ENCODE results near the gene NIM1K.

The NIM1K gene

DNA sequence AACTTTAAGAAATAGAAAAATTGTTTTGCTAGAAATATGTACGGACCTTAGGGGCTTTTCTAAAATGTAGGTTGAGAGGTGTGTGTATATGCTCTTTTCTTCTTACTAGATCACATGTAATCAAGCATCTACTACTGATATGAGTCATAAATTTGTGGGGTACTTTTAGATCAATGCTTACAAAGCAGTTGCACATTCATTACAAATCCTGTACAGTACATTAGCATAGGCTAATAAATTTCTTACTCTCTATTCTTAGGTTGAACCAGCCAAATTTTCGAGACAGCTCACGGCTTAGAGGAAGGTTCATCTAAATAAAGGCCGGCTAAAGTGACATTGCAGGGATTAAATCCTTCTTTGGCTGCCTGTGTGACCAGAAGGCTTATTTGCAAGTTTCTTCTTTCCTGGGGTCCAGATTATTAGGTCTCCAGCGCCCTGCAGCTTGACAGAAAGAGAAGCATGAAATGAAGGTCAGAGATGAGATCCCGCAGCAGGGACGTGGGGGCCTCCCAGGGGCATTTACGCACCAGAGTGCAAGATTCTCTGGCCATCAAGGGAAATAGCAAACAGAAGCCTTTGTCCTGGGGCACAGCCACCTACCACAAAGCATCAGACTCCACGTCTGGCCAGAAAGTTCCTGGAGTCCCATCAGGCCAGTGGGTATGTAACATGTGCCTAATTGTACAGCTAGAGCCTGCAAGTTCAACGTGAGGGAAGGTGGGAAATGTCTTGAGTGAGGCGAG, 53.0 kb downstream of the NIM1K start (continued):
- TF ChIP-seq, protein P1, sequence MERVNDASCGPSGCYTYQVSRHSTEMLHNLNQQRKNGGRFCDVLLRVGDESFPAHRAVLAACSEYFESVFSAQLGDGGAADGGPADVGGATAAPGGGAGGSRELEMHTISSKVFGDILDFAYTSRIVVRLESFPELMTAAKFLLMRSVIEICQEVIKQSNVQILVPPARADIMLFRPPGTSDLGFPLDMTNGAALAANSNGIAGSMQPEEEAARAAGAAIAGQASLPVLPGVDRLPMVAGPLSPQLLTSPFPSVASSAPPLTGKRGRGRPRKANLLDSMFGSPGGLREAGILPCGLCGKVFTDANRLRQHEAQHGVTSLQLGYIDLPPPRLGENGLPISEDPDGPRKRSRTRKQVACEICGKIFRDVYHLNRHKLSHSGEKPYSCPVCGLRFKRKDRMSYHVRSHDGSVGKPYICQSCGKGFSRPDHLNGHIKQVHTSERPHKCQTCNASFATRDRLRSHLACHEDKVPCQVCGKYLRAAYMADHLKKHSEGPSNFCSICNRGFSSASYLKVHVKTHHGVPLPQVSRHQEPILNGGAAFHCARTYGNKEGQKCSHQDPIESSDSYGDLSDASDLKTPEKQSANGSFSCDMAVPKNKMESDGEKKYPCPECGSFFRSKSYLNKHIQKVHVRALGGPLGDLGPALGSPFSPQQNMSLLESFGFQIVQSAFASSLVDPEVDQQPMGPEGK (tag by site-specific recombination; IDR thresholded peaks at IDR 0.05): no peak
- TF ChIP-seq, protein P2, sequence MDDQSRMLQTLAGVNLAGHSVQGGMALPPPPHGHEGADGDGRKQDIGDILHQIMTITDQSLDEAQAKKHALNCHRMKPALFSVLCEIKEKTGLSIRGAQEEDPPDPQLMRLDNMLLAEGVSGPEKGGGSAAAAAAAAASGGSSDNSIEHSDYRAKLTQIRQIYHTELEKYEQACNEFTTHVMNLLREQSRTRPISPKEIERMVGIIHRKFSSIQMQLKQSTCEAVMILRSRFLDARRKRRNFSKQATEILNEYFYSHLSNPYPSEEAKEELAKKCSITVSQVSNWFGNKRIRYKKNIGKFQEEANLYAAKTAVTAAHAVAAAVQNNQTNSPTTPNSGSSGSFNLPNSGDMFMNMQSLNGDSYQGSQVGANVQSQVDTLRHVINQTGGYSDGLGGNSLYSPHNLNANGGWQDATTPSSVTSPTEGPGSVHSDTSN (CRISPR knock-in tag; IDR thresholded peaks at IDR 0.05): no peak
- TF ChIP-seq ZFP69B (tag by site-specific recombination; IDR thresholded peaks at IDR 0.05) (no peak), KLF8 (tag by site-specific recombination; IDR thresholded peaks at IDR 0.05) (no peak), KLF7 (tag by site-specific recombination; IDR thresholded peaks at IDR 0.05; ENCODE audit: borderline replicate concordance) (no peak), ZNF24 (tag by site-specific recombination; IDR thresholded peaks at IDR 0.05) (no peak), ZNF184 (tag by site-specific recombination; IDR thresholded peaks at IDR 0.05) (no peak), ZNF791 (tag by site-specific recombination; IDR thresholded peaks at IDR 0.05) (no peak)

DNA sequence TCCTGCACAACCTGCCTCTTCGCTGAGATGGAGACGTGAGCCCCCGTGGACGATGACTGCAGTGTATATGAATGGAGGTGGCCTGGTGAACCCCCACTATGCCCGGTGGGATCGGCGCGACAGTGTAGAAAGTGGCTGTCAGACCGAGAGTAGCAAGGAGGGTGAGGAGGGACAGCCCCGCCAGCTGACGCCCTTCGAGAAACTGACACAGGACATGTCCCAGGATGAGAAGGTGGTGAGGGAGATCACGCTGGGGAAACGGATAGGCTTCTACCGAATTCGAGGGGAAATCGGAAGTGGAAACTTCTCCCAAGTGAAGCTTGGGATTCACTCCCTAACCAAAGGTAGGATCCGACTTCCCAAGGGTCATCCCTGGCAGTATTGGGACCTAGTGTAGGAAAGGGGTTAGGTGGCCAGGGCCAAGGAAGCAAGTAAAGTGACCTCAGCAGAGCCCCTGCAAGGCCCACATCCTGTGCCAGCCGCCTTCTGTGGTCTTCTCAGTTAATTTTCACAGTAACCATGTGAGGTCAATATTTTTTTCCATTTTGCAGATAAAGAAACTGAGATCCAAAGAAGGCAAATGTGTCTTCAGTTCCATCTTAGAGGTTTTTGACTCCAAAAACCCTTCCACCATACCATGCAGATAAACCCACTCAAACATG, 53.8 kb downstream of the NIM1K start:
- Histone ChIP-seq H3K4me3 (ENCODE audit: low read depth, low read length) (no peak overlapping the region), H3K36me3 (ENCODE audit: control insufficient read depth in 2 of 2, insufficient read depth in 1 of 2, low read length in 2 of 2) (no peaks in the 10 kb centered on the region), H3K27ac (ENCODE audit: extremely low read depth, low read depth, low read length) (no peak overlapping the region), H3K9me3 (ENCODE audit: control insufficient read depth, insufficient read depth, low read depth, low read length) (no peaks in the 10 kb centered on the region), H3K4me1 (ENCODE audit: control insufficient read depth, insufficient read depth, low read length) (no peaks in the 10 kb centered on the region)
- ChIA-PET POLR2A (no interaction called here), CTCF (interaction anchor here (0.6 kb wide), 1 partner anchor 38 kb away, joined by 3 read pairs; no protein-coding TSS in a partner anchor)
- TF ChIP-seq, protein P3, sequence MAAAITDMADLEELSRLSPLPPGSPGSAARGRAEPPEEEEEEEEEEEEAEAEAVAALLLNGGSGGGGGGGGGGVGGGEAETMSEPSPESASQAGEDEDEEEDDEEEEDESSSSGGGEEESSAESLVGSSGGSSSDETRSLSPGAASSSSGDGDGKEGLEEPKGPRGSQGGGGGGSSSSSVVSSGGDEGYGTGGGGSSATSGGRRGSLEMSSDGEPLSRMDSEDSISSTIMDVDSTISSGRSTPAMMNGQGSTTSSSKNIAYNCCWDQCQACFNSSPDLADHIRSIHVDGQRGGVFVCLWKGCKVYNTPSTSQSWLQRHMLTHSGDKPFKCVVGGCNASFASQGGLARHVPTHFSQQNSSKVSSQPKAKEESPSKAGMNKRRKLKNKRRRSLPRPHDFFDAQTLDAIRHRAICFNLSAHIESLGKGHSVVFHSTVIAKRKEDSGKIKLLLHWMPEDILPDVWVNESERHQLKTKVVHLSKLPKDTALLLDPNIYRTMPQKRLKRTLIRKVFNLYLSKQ (tag by site-specific recombination; IDR thresholded peaks at IDR 0.05; ENCODE audit: borderline replicate concordance): no peak
- TF ChIP-seq ZNF335 (tag by site-specific recombination; conservative IDR thresholded peaks at IDR 0.05) (no peak), KLF7 (tag by site-specific recombination; IDR thresholded peaks at IDR 0.05; ENCODE audit: borderline replicate concordance) (no peak), SCRT2 (tag by site-specific recombination; IDR thresholded peaks at IDR 0.05) (no peak), ZNF664 (tag by site-specific recombination; IDR thresholded peaks at IDR 0.05) (no peak), ZNF544 (tag by site-specific recombination; IDR thresholded peaks at IDR 0.05) (no peak), ZNF621 (tag by site-specific recombination; IDR thresholded peaks at IDR 0.05) (no peak), ZNF133 (tag by site-specific recombination; IDR thresholded peaks at IDR 0.05) (no peak), ZFP69B (tag by site-specific recombination; IDR thresholded peaks at IDR 0.05) (no peak), ZNF175 (tag by site-specific recombination; IDR thresholded peaks at IDR 0.05) (no peak), ZFP37 (tag by site-specific recombination; IDR thresholded peaks at IDR 0.05) (no peak), KLF10 (tag by site-specific recombination; IDR thresholded peaks at IDR 0.05) (no peak), GFI1B (tag by site-specific recombination; IDR thresholded peaks at IDR 0.05) (no peak), ZNF211 (tag by site-specific recombination; IDR thresholded peaks at IDR 0.05; ENCODE audit: low read depth) (no peak)
- TF ChIP-seq, protein P4, sequence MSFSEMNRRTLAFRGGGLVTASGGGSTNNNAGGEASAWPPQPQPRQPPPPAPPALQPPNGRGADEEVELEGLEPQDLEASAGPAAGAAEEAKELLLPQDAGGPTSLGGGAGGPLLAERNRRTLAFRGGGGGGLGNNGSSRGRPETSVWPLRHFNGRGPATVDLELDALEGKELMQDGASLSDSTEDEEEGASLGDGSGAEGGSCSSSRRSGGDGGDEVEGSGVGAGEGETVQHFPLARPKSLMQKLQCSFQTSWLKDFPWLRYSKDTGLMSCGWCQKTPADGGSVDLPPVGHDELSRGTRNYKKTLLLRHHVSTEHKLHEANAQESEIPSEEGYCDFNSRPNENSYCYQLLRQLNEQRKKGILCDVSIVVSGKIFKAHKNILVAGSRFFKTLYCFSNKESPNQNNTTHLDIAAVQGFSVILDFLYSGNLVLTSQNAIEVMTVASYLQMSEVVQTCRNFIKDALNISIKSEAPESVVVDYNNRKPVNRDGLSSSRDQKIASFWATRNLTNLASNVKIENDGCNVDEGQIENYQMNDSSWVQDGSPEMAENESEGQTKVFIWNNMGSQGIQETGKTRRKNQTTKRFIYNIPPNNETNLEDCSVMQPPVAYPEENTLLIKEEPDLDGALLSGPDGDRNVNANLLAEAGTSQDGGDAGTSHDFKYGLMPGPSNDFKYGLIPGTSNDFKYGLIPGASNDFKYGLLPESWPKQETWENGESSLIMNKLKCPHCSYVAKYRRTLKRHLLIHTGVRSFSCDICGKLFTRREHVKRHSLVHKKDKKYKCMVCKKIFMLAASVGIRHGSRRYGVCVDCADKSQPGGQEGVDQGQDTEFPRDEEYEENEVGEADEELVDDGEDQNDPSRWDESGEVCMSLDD (tag by site-specific recombination; IDR thresholded peaks at IDR 0.05): no peak
- TF ChIP-seq, protein P5, sequence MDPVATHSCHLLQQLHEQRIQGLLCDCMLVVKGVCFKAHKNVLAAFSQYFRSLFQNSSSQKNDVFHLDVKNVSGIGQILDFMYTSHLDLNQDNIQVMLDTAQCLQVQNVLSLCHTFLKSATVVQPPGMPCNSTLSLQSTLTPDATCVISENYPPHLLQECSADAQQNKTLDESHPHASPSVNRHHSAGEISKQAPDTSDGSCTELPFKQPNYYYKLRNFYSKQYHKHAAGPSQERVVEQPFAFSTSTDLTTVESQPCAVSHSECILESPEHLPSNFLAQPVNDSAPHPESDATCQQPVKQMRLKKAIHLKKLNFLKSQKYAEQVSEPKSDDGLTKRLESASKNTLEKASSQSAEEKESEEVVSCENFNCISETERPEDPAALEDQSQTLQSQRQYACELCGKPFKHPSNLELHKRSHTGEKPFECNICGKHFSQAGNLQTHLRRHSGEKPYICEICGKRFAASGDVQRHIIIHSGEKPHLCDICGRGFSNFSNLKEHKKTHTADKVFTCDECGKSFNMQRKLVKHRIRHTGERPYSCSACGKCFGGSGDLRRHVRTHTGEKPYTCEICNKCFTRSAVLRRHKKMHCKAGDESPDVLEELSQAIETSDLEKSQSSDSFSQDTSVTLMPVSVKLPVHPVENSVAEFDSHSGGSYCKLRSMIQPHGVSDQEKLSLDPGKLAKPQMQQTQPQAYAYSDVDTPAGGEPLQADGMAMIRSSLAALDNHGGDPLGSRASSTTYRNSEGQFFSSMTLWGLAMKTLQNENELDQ (tag by site-specific recombination; IDR thresholded peaks at IDR 0.05; ENCODE audit: low read depth): no peak
- TF ChIP-seq, protein P6, sequence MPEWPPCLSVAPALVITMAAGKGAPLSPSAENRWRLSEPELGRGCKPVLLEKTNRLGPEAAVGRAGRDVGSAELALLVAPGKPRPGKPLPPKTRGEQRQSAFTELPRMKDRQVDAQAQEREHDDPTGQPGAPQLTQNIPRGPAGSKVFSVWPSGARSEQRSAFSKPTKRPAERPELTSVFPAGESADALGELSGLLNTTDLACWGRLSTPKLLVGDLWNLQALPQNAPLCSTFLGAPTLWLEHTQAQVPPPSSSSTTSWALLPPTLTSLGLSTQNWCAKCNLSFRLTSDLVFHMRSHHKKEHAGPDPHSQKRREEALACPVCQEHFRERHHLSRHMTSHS (tag by site-specific recombination; IDR thresholded peaks at IDR 0.05): no peak
